Panc1 (cell line): ENCODE results near the gene SLC24A4. TPM values are rescaled to one million over a fixed set of nuclear protein-coding genes. Genes with fewer than 3 reads are reported as not detected.

Source experiments
- ATAC-seq: fragments of 200-7000 bp; cut with Tn5 transposase; 2 replicates; pipeline ENCODE4 v1.9.1; 2020; ENCODE audit warnings: mild to moderate bottlenecking, moderate library complexity
- BruUV-seq: library from RNA; stranded (reverse); fragments of 400-500 nt; replicated peaks from 2 replicates; lab custom pipeline; 2021; lab: Mats Ljungman, UMichigan
- CTCF ChIA-PET: fragments of 300-600 bp; sonication (Branson Sonifier 250); formaldehyde crosslinking; loops from one replicate; lab custom pipeline; 2022; ENCODE audit warnings: antibody characterized with exemption; lab: Charles Lee
- POLR2A ChIA-PET: fragments of 300-600 bp; sonication (Branson Sonifier 250); formaldehyde crosslinking; loops from one replicate; lab custom pipeline; 2022; ENCODE audit warnings: antibody characterized with exemption; lab: Charles Lee
- DNase-seq: peaks from one replicate; pipeline ENCODE4 v3.0.0-alpha.2; 2010; ENCODE audit warnings: low read depth, low spot score
- H3K27ac ChIP-seq: 2 replicates; pipeline ENCODE4 v1.5.1; 2011; ENCODE audit warnings: mild to moderate bottlenecking, low read length, inconsistent platforms
- H3K27me3 ChIP-seq: fragments of 200-500 bp; sonication (Bioruptor generic); 2 replicates; pipeline ENCODE4 v1.6.0; 2014; ENCODE audit warnings: low read length, inconsistent platforms; ENCODE audit not compliant: control insufficient read depth, insufficient read depth
- H3K36me3 ChIP-seq: fragments of 200-500 bp; sonication (Bioruptor generic); 2 replicates; pipeline ENCODE4 v1.5.1; 2014; ENCODE audit warnings: inconsistent platforms, mild to moderate bottlenecking, low read length, moderate library complexity; ENCODE audit not compliant: control insufficient read depth, insufficient read depth
- H3K4me1 ChIP-seq: 2 replicates; pipeline ENCODE4 v1.5.1; 2011; ENCODE audit warnings: inconsistent platforms, mild to moderate bottlenecking, low read length, moderate library complexity; ENCODE audit not compliant: control insufficient read depth, insufficient read depth
- H3K4me3 ChIP-seq, 2 experiments: 2 replicates each; pipeline ENCODE4 v1.5.1; 2011 to 2012; ENCODE audit warnings: low read depth in 2 of 2, low read length in 2 of 2, mild to moderate bottlenecking in 2 of 2, inconsistent platforms in 1 of 2, moderate library complexity in 1 of 2
- H3K9me3 ChIP-seq: fragments of 200-500 bp; sonication (Bioruptor generic); 2 replicates; pipeline ENCODE4 v1.5.1; 2014; ENCODE audit warnings: low read depth, mild to moderate bottlenecking, inconsistent platforms, low read length, moderate library complexity; ENCODE audit not compliant: control insufficient read depth, insufficient read depth
- CTCF ChIP-seq: fragments of 450-650 bp; IDR thresholded peaks from 2 replicates; pipeline ENCODE4 v1.5.1; 2017; ENCODE audit warnings: mild to moderate bottlenecking
- POLR2AphosphoS5 ChIP-seq: IDR thresholded peaks from 2 replicates; pipeline ENCODE4 v1.6.1; 2012; ENCODE audit warnings: mild to moderate bottlenecking, low read depth, low read length, moderate library complexity
- REST ChIP-seq, 2 experiments: IDR thresholded peaks; 2 replicates each; pipeline ENCODE4 v1.6.1; 2011 to 2012; ENCODE audit warnings: low read depth in 2 of 2, control low read depth in 1 of 2, low read length in 1 of 2, mild to moderate bottlenecking in 1 of 2, moderate library complexity in 1 of 2; ENCODE audit not compliant: insufficient read depth in 1 of 2
- SIN3A ChIP-seq: IDR thresholded peaks from 2 replicates; pipeline ENCODE4 v1.6.1; 2012; ENCODE audit warnings: low read depth, mild to moderate bottlenecking, low read length, moderate library complexity, borderline replicate concordance; ENCODE audit not compliant: insufficient read depth
- TCF7L2 ChIP-seq: IDR thresholded peaks from 2 replicates; pipeline ENCODE4 v1.6.1; 2011; ENCODE audit warnings: mild to moderate bottlenecking, low read depth, low read length, inconsistent platforms
- in situ Hi-C: cut with HindIII; loops from 2 replicates; pipeline ENCODE4 v1.10.0; 2016; ENCODE audit warnings: low sequenced_read_pairs, low pct_unique_long_range_greater_than_20kb
- intact Hi-C: fragments of 100-400 bp; cut with micrococcal nuclease; formaldehyde crosslinking; loops from one replicate; pipeline ENCODE4 v1.10.0; 2022; ENCODE audit not compliant: unreplicated experiment
- total RNA-seq: library from RNA; stranded (reverse); gene quantifications from one replicate; pipeline ENCODE4 v1.2.1, GENCODE V29; 2021; ENCODE audit not compliant: unreplicated experiment

Gene SLC24A4
- total RNA-seq, 1 experiment from 2014 or later: not detected

- Histone ChIP-seq H3K9me3 (no peaks in the 10 kb centered on the region), H3K27ac (no peak overlapping the region), H3K4me1 (no peaks in the 10 kb centered on the region), H3K36me3 (no peaks in the 10 kb centered on the region), H3K27me3 (peaks cover 9% of the 10 kb centered on the region), H3K4me3 (no peak overlapping the region)
- ChIA-PET POLR2A (no interaction called here), CTCF (no interaction called here)
- no TSS peak for BruUV-seq
- in situ Hi-C loops (no loop called here), intact Hi-C loops (no loop called here)
- ATAC-seq (no peak), DNase-seq (no peak)
- TF ChIP-seq POLR2AphosphoS5 (no peak), SIN3A (no peak), REST (IDR thresholded peaks at IDR 0.05; ENCODE audit: insufficient read depth in 1 of 2, low read depth in 2 of 2, low read length in 1 of 2) (no peak), TCF7L2 (no peak), CTCF (no peak)
These were observed 33.8 kb upstream of the SLC24A4 start for GRCh38 chr14:92288994-92289660.

- no peaks in the 10 kb centered on the region for H3K9me3 ChIP-seq
- ChIA-PET CTCF (no interaction called here), POLR2A (no interaction called here)
- intact Hi-C loops: no loop called here
- no peak overlapping the region for H3K4me3 ChIP-seq
- DNase-seq (no peak), ATAC-seq (no peak)
- peaks cover 17% of the 10 kb centered on the region for H3K27me3 ChIP-seq
- TF ChIP-seq SIN3A: no peak
- TF ChIP-seq REST (IDR thresholded peaks at IDR 0.05; ENCODE audit: insufficient read depth in 1 of 2, low read depth in 2 of 2, low read length in 1 of 2): no peak
- no peak for TF ChIP-seq CTCF
- TF ChIP-seq POLR2AphosphoS5: no peak
- no peak for TF ChIP-seq TCF7L2
- BruUV-seq: no TSS peak
- in situ Hi-C loops: no loop called here
- H3K36me3 ChIP-seq: no peaks in the 10 kb centered on the region
- H3K27ac ChIP-seq: no peak overlapping the region
- no peaks in the 10 kb centered on the region for H3K4me1 ChIP-seq
These were observed 30.3 kb upstream of the SLC24A4 start for GRCh38 chr14:92292673-92293072.
